ENCODE measurements around the gene MRM1. TPM values are rescaled to one million over a fixed set of nuclear protein-coding genes. Genes with fewer than 3 reads are reported as not detected.

The MRM1 gene
- total RNA-seq, 1 donor from 2014 or later = 13.7 TPM

DNA sequence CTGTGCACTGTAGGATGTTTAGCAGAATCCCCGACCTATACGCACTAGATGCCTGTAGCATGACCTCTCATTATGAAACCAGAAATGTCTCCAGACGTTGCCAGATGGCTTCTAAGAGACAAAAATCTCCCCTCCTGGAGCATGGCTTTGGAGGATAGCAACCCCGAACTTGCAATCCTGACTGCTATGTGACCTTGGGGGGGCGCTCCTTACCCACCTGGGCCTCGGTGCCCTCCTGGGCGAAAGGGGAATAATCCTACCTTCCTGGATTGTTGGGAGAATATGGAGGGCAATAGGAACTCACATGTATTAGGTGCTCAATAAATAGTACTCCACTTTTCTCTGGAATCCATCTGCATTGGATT lies 8.1 kb downstream of the MRM1 start:
- no peak overlapping the region for H3K4me3 ChIP-seq (ENCODE audit: low read depth, low read length)
- TF ChIP-seq, protein P1, sequence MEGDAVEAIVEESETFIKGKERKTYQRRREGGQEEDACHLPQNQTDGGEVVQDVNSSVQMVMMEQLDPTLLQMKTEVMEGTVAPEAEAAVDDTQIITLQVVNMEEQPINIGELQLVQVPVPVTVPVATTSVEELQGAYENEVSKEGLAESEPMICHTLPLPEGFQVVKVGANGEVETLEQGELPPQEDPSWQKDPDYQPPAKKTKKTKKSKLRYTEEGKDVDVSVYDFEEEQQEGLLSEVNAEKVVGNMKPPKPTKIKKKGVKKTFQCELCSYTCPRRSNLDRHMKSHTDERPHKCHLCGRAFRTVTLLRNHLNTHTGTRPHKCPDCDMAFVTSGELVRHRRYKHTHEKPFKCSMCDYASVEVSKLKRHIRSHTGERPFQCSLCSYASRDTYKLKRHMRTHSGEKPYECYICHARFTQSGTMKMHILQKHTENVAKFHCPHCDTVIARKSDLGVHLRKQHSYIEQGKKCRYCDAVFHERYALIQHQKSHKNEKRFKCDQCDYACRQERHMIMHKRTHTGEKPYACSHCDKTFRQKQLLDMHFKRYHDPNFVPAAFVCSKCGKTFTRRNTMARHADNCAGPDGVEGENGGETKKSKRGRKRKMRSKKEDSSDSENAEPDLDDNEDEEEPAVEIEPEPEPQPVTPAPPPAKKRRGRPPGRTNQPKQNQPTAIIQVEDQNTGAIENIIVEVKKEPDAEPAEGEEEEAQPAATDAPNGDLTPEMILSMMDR (conservative IDR thresholded peaks at IDR 0.05; ENCODE audit: low read depth, low read length) = no peak
- DNase-seq (ENCODE audit: low read depth) = no peak

DNA sequence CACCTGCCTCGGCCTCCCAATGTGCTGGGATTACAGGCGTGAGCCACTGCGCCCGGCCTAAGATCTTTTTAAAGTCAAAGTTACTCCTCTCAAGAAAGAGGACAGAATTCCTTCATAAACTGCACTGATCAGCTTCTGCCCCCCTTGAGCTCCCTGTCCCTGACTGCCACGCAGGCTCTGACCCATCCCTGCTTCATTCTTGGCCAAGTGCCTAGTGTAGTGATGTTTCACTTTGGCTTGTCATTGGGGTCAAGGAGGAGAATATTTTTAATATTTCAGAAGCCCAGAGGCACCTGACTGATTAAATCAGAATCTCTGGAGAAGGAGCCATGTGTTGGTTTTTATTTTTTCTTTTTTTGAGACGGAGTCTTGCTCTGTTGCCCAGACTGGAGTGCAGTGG lies 9.1 kb downstream of the MRM1 start:
- H3K4me3 ChIP-seq (ENCODE audit: low read depth, low read length) = no peak overlapping the region
- TF ChIP-seq, protein P1 (conservative IDR thresholded peaks at IDR 0.05; ENCODE audit: low read depth, low read length) = no peak
- no peak for DNase-seq (ENCODE audit: low read depth)

DNA sequence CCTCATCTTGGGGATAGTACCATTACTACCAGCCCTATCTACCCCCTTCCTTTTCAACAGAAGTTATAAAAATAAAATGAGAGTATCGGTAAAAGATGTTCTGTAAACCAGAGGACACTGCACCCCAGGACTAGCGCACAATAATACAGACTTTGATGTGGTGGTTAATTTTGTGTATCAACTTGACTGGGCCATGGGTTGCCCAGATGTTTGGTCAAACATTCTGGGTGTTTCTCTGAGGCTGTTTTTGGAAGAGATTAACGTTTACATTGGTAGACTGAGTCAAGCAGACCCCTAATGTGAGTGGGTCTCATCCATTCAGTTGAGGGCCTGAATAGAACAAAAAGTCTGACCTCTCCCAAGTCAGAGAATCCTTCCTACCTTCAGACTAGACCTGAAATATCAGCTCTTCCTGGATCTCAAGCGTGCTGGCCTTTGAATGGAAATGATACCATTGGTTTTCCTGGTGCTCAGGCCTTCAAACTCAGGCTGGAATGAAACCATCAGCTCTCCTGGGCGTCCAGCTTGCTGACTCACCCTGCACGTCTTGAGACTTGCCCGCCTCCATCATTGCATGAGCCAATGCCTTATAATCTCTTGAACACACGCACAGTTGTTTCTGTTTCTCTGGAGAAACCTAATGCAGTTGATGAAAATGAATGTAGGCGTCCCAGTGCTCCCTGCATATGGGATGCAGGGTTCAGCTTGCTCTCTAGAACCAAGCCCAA lies 10.1 kb downstream of the MRM1 start:
- H3K4me3 ChIP-seq (ENCODE audit: low read depth, low read length) = no peak overlapping the region
- DNase-seq (ENCODE audit: low read depth) = no peak
- TF ChIP-seq, protein P1 (conservative IDR thresholded peaks at IDR 0.05; ENCODE audit: low read depth, low read length) = no peak

DNA sequence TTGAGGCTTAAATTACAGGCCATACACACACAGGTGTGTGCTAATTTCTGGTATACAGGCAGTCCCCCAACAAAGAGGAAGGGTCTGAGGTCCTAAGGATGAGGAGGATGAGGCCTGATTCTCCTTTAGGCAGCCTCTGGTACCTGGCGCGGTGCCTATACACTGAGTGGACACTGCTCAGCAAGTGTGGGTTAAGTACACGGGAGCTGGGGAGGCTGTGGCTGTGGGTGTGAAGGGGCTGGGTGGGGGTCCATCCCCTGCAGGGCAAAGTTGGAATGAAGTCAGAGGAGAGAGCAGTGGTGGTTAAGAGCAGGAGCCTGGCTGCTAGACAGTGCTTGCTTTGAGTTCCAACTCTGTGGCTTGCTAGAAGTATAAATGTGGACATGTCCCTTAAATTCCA lies 10.9 kb downstream of the MRM1 start:
- no peak overlapping the region for H3K4me3 ChIP-seq (ENCODE audit: low read depth, low read length)
- DNase-seq (ENCODE audit: low read depth) = no peak
- TF ChIP-seq, protein P1 (conservative IDR thresholded peaks at IDR 0.05; ENCODE audit: low read depth, low read length) = no peak

DNA sequence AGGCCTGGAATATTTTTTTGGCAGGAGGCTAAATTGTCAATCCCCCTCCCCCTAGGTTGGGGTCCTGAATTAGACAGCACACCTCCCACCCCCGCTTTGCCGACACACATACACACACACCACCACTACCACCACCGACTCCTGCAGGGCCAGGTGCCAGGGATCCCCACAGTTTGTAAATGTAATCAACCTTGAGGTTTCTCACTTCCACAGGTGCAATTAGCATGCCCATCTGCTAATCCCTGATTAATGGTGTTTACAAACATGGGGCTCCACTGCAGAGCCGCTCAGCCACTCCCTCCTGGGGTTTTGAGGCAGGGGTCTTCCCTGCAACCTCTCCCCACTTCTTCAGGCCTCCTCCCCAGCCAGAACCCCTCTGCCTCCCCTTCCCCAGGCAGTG lies 11.8 kb downstream of the MRM1 start:
- TF ChIP-seq, protein P1 (conservative IDR thresholded peaks at IDR 0.05; ENCODE audit: low read depth, low read length) = no peak
- H3K4me3 ChIP-seq (ENCODE audit: low read depth, low read length) = no peak overlapping the region

DNA sequence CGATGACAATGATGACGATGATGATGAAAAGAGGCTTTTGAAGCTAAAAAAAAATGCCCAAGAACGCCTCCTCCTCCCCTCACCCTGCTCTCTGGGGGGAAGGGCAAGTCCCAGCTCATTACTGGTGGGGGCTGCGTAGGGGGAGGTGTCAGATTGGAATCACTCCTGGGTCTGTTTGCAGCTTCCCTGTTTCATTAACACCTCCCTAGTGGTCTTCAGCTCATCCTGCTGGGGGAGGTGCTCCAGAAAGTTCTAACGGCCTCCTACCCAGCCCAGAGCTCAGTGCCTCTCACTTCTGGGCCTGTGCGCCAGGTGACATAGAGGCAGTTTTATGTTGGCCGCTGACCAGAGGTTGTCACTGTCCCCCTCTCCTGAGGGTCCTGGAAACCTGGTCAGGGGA lies 12.7 kb downstream of the MRM1 start:
- no peak overlapping the region for H3K4me3 ChIP-seq (ENCODE audit: low read depth, low read length)
- TF ChIP-seq, protein P1 (conservative IDR thresholded peaks at IDR 0.05; ENCODE audit: low read depth, low read length) = no peak
- DNase-seq (ENCODE audit: low read depth) = no peak

More for the DNA sequence above, 11.8 kb downstream of the MRM1 start:
- DNase-seq (ENCODE audit: low read depth) = no peak

DNA sequence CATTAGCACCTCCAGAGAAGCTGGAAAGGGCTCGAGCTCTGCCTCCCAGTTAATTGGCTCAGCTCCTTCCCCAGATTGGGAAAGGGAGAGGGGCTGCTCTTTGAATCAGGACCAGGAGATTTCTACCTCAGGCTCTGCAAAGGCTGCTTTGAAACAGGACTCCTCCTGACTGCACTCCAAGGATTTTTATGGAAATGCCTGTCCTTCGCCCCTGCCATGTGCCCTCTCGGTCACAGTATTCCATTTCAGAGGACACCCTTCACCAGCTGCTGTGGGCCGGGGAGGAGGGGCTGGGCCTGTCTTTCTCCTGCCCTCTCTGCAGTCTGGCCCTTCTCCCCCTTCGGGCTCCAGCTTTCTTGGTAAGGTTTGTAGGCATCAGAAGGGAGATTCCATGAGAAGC lies 13.6 kb downstream of the MRM1 start:
- no peak for DNase-seq (ENCODE audit: low read depth)
- no peak overlapping the region for H3K4me3 ChIP-seq (ENCODE audit: low read depth, low read length)
- TF ChIP-seq, protein P1 (conservative IDR thresholded peaks at IDR 0.05; ENCODE audit: low read depth, low read length) = no peak
